SH-SY5Y (cell line): ENCODE data around the gene ANKRD53.

Experiments used
- GATA2 ChIP-seq: IDR thresholded peaks from 2 replicates; pipeline ENCODE4 v1.6.1; 2011; ENCODE audit warnings: mild to moderate bottlenecking, low read depth, low read length
- GATA3 ChIP-seq: IDR thresholded peaks from 2 replicates; pipeline ENCODE4 v1.6.1; 2011; ENCODE audit warnings: low read depth, mild to moderate bottlenecking, low read length, moderate library complexity

The ANKRD53 gene, protein sequence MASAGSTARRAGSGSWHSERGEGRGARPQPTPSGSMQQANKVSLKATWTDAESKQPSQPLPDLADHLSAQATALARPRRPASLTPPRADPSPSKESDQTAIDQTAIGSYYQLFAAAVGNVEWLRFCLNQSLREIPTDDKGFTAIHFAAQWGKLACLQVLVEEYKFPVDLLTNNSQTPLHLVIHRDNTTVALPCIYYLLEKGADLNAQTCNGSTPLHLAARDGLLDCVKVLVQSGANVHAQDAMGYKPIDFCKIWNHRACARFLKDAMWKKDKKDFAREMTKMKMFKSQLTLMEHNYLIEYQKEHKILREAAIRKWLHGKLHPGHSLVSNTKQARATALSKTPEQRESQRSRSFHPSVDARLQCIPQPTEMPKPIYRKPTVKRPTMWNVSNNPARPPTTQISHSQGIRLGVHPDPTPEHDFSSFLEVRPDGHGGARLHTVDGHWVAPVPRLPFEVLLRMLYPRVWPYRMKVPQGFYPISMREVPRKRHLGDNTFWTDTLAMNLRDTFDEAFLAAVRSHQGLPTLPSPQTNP

DNA sequence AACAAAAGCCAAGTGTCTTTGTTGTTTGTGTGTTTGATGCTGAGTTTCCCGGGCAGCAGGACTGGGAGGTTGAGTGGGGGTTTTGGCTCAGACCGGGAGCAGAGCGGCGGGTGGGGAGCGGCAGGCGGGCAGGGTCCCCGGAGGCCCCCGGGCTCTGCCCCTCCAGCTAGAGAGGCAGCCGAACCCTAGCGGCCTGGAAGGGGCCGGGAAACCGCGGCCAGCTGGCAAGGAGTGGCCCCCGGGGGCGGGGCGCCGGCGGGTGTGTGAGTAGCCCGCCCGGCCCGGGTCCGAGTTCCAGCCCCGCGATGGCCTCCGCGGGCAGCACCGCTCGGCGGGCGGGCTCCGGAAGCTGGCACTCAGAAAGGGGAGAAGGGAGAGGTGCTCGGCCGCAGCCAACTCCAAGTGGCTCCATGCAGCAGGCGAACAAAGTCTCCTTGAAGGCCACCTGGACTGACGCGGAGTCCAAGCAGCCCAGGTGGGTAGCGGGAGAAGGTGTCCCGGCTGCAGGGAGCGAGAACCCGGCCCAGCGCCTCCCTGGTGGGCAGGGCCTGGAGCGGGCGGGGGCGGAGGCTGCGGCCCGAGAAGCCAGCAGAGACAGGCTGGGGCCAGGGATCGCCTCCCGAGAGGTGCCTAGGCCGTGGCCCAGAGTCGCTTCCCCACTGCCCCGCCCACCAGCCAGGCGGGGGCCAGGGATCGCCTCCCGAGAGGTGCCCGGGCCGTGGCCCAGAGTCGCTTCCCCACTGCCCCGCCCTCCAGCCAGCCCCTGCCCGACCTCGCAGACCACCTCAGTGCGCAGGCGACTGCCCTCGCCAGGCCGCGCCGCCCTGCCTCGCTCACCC is at the start of gene ANKRD53:
TSS of gene ANKRD53 (plus strand) at position 290 of the 839 bp plus-strand sequence. CDS start at position 306, 16 bp downstream.
- no peak for TF ChIP-seq GATA3
- no peak for TF ChIP-seq GATA2

- no peak for TF ChIP-seq GATA3
- TF ChIP-seq GATA2, result no peak
Measured at GRCh38 chr2:70930371-70931329, 47.8 kb upstream of the ANKRD53 start.

- TF ChIP-seq GATA3 (no peak), GATA2 (no peak)
Measured at GRCh38 chr2:70931376-70932000, 46.9 kb upstream of the ANKRD53 start.

DNA sequence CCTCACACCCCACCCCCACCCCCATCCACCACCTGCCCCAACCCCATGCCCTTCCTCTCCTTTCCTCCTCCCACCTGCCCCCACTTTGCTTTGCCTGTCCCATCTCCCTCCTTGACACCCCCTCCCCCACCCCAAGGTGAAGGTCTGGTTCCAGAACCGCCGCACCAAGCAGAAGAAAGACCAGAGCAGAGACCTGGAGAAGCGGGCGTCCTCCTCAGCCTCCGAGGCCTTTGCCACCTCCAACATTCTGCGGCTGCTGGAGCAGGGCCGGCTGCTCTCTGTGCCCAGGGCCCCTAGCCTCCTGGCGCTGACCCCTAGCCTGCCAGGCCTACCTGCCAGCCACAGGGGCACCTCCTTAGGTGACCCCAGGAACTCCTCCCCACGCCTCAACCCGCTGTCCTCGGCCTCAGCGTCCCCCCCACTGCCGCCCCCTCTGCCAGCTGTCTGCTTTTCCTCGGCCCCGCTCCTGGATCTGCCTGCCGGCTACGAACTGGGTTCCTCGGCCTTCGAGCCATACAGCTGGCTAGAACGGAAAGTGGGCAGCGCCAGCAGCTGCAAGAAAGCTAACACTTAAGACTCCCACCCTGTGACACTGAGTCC is 45.7 kb upstream of the ANKRD53 start:
- no peak for TF ChIP-seq GATA2
- no peak for TF ChIP-seq GATA3

DNA sequence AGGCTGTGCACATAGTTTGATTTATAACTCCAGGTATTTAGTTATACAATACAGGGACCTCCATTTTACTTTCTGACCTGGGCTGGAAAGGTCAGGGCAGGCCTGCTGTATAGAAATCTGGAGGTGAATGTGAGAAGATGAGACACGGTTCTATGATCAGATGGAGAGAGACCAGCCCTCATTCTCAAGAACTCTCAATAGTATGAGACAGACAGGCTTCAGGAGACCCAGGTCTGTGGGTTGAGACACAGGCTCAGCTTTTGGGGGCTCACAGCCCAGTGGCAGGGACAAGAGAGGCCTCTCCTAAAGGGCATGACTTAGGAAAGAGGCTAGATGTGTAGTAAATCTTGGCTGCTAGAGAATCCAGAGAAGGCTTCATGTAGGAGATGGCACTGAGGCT is 43.4 kb upstream of the ANKRD53 start:
- TF ChIP-seq GATA3, result no peak
- TF ChIP-seq GATA2, result no peak

GRCh38 chr2:70935468-70936164 is 42.8 kb upstream of the ANKRD53 start, which contains the start of gene ATP6V1B1:
Gene ATP6V1B1, plus strand, starts transcription at chr2:70935900. Its CDS starts 55 bp downstream, at chr2:70935955.
- TF ChIP-seq GATA2 (no peak), GATA3 (no peak)

DNA sequence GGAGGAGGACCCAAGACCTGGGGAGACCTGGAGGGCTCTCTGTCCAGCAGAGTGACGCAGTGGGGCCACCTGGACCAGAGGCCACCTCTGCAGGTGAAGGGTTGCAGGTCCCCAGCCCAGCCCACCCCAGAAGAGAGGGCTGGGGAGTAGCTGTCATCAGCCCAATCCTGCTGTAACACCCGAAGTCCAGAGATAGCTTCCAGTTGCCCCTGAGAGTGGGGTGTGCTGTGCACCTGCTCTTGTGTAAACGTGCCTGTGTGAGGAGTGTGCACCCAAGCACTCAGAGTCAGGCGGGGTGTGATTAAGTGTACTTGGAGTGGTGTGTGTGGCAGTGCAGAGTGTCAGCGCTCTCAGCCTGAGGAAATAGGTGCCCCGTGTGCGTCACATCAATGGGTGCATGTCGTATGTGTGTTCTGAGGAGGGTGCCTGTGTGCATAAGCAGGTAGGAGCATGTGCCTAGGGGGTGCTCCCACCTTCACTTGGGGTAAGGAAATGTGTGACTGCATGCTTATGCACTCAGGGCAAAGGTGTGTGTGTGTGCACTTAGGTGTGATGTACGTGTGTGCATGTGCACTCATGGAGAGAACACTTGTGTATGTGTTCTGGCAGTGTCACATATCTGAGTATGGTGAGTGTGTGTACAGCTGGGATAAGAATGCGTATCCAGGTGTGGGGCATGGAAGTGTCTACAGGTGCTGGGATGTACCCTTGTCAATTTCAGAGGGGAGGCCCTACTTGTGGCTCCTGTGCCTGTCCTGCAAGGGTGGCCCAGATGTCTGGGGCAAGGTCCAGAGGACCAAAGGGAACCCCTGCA is 42.1 kb upstream of the ANKRD53 start:
- no peak for TF ChIP-seq GATA3

- no peak for TF ChIP-seq GATA2
- TF ChIP-seq GATA3, result no peak
Measured at GRCh38 chr2:70936979-70937811, 41.2 kb upstream of the ANKRD53 start.

DNA sequence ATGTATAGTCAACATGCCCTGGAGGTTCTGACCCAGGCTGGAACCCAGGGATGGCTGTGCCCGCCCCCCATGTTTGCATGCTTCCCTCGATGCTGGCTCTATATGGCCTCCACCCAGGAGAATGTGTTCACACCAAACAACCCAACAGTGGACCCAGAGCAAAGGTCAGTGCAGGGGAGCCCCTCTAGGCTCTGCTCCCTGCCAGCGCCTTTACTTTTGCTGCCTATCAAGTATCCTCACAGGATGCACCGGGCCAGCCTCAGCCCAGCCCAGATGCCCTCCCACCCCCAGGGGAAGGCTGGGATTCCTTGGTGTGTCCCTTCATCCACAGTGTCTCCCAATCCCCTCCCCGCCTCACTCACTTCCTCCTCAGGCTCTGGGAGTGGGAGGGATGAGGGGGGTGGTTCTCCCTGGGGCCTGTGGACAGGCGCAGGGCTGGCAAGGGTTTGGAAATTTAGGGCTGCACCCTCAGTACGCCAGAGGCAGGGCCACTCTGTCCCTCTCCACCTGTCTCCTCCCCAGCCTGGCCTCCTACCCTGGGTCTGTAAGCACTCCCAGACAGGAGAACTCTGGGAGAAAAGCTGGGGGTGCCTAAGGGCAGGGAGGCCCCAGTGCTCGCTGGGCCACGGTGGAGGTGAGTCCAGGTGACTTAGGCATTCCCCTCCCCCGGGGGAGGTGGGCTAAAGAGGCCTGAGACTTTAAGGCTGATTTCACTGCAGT is 40.4 kb upstream of the ANKRD53 start:
- TF ChIP-seq GATA2 (no peak), GATA3 (no peak)

DNA sequence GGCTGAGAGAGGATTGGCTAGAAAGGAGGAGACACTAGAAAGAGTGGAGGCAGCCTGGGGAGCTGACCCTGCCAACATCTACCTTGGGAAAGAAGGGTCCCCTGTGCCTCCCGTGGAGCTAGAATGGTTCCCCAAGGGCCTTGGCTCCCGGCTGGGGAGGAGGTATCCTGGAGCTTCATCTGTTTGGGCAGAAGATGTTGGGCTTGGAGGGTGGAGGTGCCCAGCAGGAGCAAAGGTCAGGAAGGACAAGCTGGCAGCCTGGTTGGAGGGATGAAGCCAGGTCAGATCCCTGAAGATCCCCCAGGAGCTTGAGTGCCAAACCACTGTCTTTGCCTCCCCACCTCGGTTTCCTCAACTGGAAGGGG is 39.9 kb upstream of the ANKRD53 start:
- TF ChIP-seq GATA2, result no peak
- no peak for TF ChIP-seq GATA3
